PC-9 (cell line): ENCODE data around the gene ZDHHC21. TPM values are rescaled to one million over a fixed set of nuclear protein-coding genes. Genes with fewer than 3 reads are reported as not detected.

Experiments
- Bru-seq: library from RNA; stranded (reverse); fragments of 400-500 nt; gene quantifications from one replicate; lab custom pipeline; 2021; lab: Mats Ljungman, UMichigan
- BruChase-seq, 2 experiments: library from RNA; stranded (reverse); fragments of 400-500 nt; gene quantifications; one replicate each; lab custom pipeline; 2021; lab: Mats Ljungman, UMichigan
- BruUV-seq: library from RNA; stranded (reverse); fragments of 400-500 nt; replicated peaks from 2 replicates; lab custom pipeline; 2021; lab: Mats Ljungman, UMichigan
- CTCF ChIA-PET: fragments of 300-600 bp; sonication (Branson Sonifier 250); formaldehyde crosslinking; loops from one replicate; lab custom pipeline; 2022; ENCODE audit warnings: antibody characterized with exemption; lab: Charles Lee
- POLR2A ChIA-PET: fragments of 300-600 bp; sonication (Branson Sonifier 250); formaldehyde crosslinking; loops from one replicate; lab custom pipeline; 2022; ENCODE audit warnings: antibody characterized with exemption; ENCODE audit not compliant: unreplicated experiment; lab: Charles Lee
- DNase-seq, 2 experiments: peaks; one replicate each; pipeline versions ENCODE4 v3.0.0 to v3.0.0-alpha.2; 2015 to 2022; ENCODE audit warnings: mixed read lengths in 1 of 2
- H2AFZ ChIP-seq: fragments of 200-600 bp; sonication (generic); 2 replicates; pipeline ENCODE4 v1.8.1; 2017; ENCODE audit warnings: antibody characterized with exemption
- H3F3A ChIP-seq: fragments of 200-600 bp; sonication (generic); 2 replicates; pipeline ENCODE4 v1.8.1; 2017; ENCODE audit warnings: antibody characterized with exemption, mild to moderate bottlenecking, low read depth; ENCODE audit not compliant: insufficient read depth
- H3K27ac ChIP-seq: fragments of 200-600 bp; sonication (generic); 2 replicates; pipeline ENCODE4 v1.6.1; 2016; ENCODE audit warnings: mixed run types
- H3K27me3 ChIP-seq: fragments of 200-600 bp; sonication (generic); 2 replicates; pipeline ENCODE4 v1.6.1; 2016; ENCODE audit warnings: low read depth, mixed run types; ENCODE audit not compliant: insufficient read depth
- H3K36me3 ChIP-seq: fragments of 200-600 bp; sonication (generic); 2 replicates; pipeline ENCODE4 v1.6.1; 2016; ENCODE audit warnings: low read depth, mixed run types
- H3K4me1 ChIP-seq: fragments of 200-600 bp; sonication (generic); replicated peaks from 2 replicates; pipeline ENCODE4 v1.6.1; 2016; ENCODE audit warnings: mixed run types; ENCODE audit not compliant: insufficient read depth
- H3K4me2 ChIP-seq: fragments of 200-600 bp; sonication (generic); 2 replicates; pipeline ENCODE4 v1.6.1; 2017; ENCODE audit warnings: mixed run types
- H3K4me3 ChIP-seq: fragments of 200-600 bp; sonication (generic); 2 replicates; pipeline ENCODE4 v1.6.1; 2016; ENCODE audit warnings: mixed run types
- H3K79me2 ChIP-seq: fragments of 200-600 bp; sonication (generic); 2 replicates; pipeline ENCODE4 v1.6.1; 2017; ENCODE audit warnings: low read depth, mixed run types
- H3K9me2 ChIP-seq: fragments of 200-600 bp; sonication (generic); 2 replicates; pipeline ENCODE4 v1.8.1; 2017; ENCODE audit warnings: mild to moderate bottlenecking; ENCODE audit not compliant: insufficient read depth
- H3K9me3 ChIP-seq: fragments of 200-600 bp; sonication (generic); 2 replicates; pipeline ENCODE4 v1.8.1; 2016; ENCODE audit warnings: low read depth; ENCODE audit not compliant: insufficient read depth
- H4K20me1 ChIP-seq: fragments of 200-600 bp; sonication (generic); 2 replicates; pipeline ENCODE4 v1.8.1; 2017; ENCODE audit not compliant: insufficient read depth
- CTCF ChIP-seq: fragments of 200-600 bp; sonication (generic); conservative IDR thresholded peaks from 2 replicates; pipeline ENCODE4 v1.6.1; 2017; ENCODE audit warnings: mixed run types, antibody characterized with exemption, mild to moderate bottlenecking, moderate library complexity
- EZH2 ChIP-seq: fragments of 200-600 bp; sonication (generic); IDR thresholded peaks from 2 replicates; pipeline ENCODE4 v1.8.0; 2017; ENCODE audit warnings: antibody characterized with exemption, low read depth
- intact Hi-C: fragments of 100-400 bp; cut with micrococcal nuclease; formaldehyde crosslinking; loops from one replicate; pipeline ENCODE4 v1.10.0; 2022; ENCODE audit not compliant: unreplicated experiment
- long read RNA-seq: library from polyadenylated mRNA; stranded (forward); transcript quantifications from one replicate; pipeline ENCODE4 v2.0.0, GENCODE V29; 2022
- total RNA-seq: library from RNA; stranded (reverse); gene quantifications from 2 replicates; pipeline ENCODE4 v1.2.3, GENCODE V29; 2021

The ZDHHC21 gene
- total RNA-seq (3.9 and 5.3 TPM in 2 replicates), Bru-seq, nascent RNA (percentile 66 among the genes with signal in this experiment), BruChase-seq, experiment 1, labeled RNA remaining after a 2-hour chase (percentile 75 among the genes with signal in this experiment), BruChase-seq, experiment 2, labeled RNA remaining after a 6-hour chase (percentile 64 among the genes with signal in this experiment)
- long read RNA-seq, full-length matches to known transcripts: 1 of 8 reads
- long read RNA-seq, partial matches to known transcripts: 2 of 8 reads
- long read RNA-seq, other reads (novel, unspliced or antisense): 5 of 8 reads

GRCh38 chr9:14693251-14693861, at the start of gene ZDHHC21:
TSS of gene ZDHHC21 (minus strand) at chr9:14693432. CDS start at chr9:14674340, 19,092 bp downstream.
- Histone ChIP-seq H3F3A (0 out of 2 replicates have a peak, but pooled peaks cover 3% of the 10 kb centered on the region), H4K20me1 (no peaks in the 10 kb centered on the region), H3K9me2 (no peaks in the 10 kb centered on the region), H3K9me3 (no peaks in the 10 kb centered on the region), H3K4me2 (peak within 1 kb of the TSS; percentile 86), H3K4me3 (peak within 1 kb of the TSS; percentile 65), H3K4me1 (peaks cover 19% of the 10 kb centered on the region), H2AFZ (peak within 1 kb of the TSS; percentile 81), H3K27me3 (no peaks in the 10 kb centered on the region), H3K36me3 (no peaks in the 10 kb centered on the region), H3K27ac (no peak within 1 kb of the TSS), H3K79me2 (peaks cover 20% of the 10 kb centered on the region)
- no peak for TF ChIP-seq EZH2
- no peak for TF ChIP-seq CTCF
- ChIA-PET CTCF (no interaction called here), POLR2A (no interaction called here)
- DNase-seq: peak in 1 of 2 experiments; percentile 51
- no TSS peak for BruUV-seq
- intact Hi-C loops: no loop called here

- Histone ChIP-seq H3K4me1 (no peaks in the 10 kb centered on the region), H3K9me3 (no peaks in the 10 kb centered on the region), H3F3A (no peaks in the 10 kb centered on the region), H3K4me2 (no peak overlapping the region), H3K4me3 (no peak overlapping the region), H3K9me2 (no peaks in the 10 kb centered on the region), H3K27me3 (no peaks in the 10 kb centered on the region), H3K79me2 (no peaks in the 10 kb centered on the region), H3K36me3 (no peaks in the 10 kb centered on the region), H3K27ac (no peak overlapping the region), H2AFZ (no peak overlapping the region), H4K20me1 (no peaks in the 10 kb centered on the region)
- no peak for DNase-seq
- ChIA-PET CTCF (no interaction called here), POLR2A (no interaction called here)
- no TSS peak for BruUV-seq
- TF ChIP-seq CTCF: no peak
- no peak for TF ChIP-seq EZH2
- intact Hi-C loops: no loop called here
Measured at GRCh38 chr9:14741369-14741768, 48.1 kb upstream of the ZDHHC21 start.

GRCh38 chr9:14733133-14733532, 39.9 kb upstream of the ZDHHC21 start:
- no peaks in the 10 kb centered on the region for H4K20me1 ChIP-seq
- TF ChIP-seq CTCF (no peak), EZH2 (no peak)
- no peak overlapping the region for H3K4me2 ChIP-seq
- no TSS peak for BruUV-seq
- ChIA-PET CTCF (no interaction called here), POLR2A (no interaction called here)
- DNase-seq: no peak
- no peak overlapping the region for H2AFZ ChIP-seq
- H3K9me2 ChIP-seq: no peaks in the 10 kb centered on the region
- no peaks in the 10 kb centered on the region for H3K27me3 ChIP-seq
- H3K4me3 ChIP-seq: no peak overlapping the region
- no peak overlapping the region for H3K27ac ChIP-seq
- H3K36me3 ChIP-seq: no peaks in the 10 kb centered on the region
- H3K9me3 ChIP-seq: no peaks in the 10 kb centered on the region
- intact Hi-C loops: no loop called here
- H3K4me1 ChIP-seq: no peaks in the 10 kb centered on the region
- H3K79me2 ChIP-seq: no peaks in the 10 kb centered on the region
- H3F3A ChIP-seq: no peaks in the 10 kb centered on the region
